BLaER1 treated with 17β-estradiol and CSF1 and Interleukin-3, amounts not matched to agents 10 nM and 100 nM (cell line): ENCODE data around the gene SCFD2.
"Not testable (repeated sequence)": the region's sequence is repeated elsewhere in the genome, so short reads cannot be mapped to it uniquely, and the experiment has no call there.

Source experiments
- H3K27ac ChIP-seq, 11 experiments: shearing (Covaris generic); formaldehyde crosslinking; 2 replicates each; pipeline ENCODE4 v1.8.1; 2022
- H3K27me3 ChIP-seq, 11 experiments: shearing (Covaris generic); formaldehyde crosslinking; 2 replicates each; pipeline ENCODE4 v1.8.1; 2022
- H3K36me3 ChIP-seq, 11 experiments: shearing (Covaris generic); formaldehyde crosslinking; 2 replicates each; pipeline ENCODE4 v1.8.1; 2022
- H3K4me1 ChIP-seq, 10 experiments: shearing (Covaris generic); formaldehyde crosslinking; 2 replicates each; pipeline ENCODE4 v1.8.1; 2022
- H3K4me2 ChIP-seq, 11 experiments: shearing (Covaris generic); formaldehyde crosslinking; 2 replicates each; pipeline ENCODE4 v1.8.1; 2022
- H3K4me3 ChIP-seq, 10 experiments: shearing (Covaris generic); formaldehyde crosslinking; 2 replicates each; pipeline ENCODE4 v1.8.1; 2022
- H3K9ac ChIP-seq, 11 experiments: shearing (Covaris generic); formaldehyde crosslinking; 2 replicates each; pipeline ENCODE4 v1.8.1; 2022
- H3K9me3 ChIP-seq, 11 experiments: shearing (Covaris generic); formaldehyde crosslinking; replicated peaks in 1 of 11; 2 replicates each; pipeline ENCODE4 v1.8.1; 2022
- H4K20me1 ChIP-seq, 11 experiments: shearing (Covaris generic); formaldehyde crosslinking; 2 replicates each; pipeline ENCODE4 v1.8.1; 2022
- Cebpa-rat ChIP-seq, 11 experiments: shearing (Covaris generic); IDR thresholded peaks; 2 replicates each; pipeline ENCODE4 v1.8.1; 2022

The SCFD2 gene

DNA sequence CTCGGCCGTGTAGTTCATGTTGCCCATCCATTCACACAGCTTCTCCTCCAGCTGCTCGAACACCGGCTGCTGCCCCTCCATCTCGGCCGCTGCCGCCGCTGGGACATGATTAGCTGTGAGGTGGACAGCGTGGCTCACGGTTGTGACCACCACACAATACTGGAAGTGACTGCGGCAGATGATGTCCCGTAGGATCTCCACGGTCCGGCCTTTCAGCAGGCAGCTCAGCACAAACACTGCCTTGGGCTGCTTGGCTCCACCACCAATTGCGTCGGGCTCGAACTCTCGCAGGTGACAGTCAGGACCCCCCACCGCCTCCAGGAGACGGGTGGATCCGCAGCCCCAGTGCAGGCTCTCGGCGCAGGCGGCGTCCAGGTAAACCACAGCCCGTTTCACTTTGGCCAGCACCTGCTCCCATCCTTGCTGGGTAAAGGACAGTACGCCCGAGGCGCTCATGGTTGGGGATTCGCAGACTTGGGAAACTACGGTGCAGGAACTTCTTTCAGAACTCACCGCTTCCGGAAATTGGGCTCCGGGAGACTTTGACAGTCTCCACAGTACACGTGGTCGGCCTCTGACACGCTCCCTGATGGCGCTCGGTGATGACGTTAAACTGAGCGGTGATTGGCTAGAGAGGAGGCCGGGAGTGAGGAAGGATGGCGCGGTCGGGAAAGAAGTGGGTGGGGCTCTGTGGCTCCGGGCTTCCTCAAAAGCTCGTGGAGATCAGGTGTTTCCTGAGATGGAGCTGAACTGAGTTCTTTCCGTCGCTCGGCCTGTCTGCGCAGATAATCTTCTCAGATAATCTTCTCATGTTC, at the start of gene SCFD2:
SCFD2 (minus strand) TSS at position 576 of the 815 bp plus-strand sequence.
- H3K27ac ChIP-seq = peak within 1 kb of the TSS; percentile 70 to 84 (median 73); a peak in 21 of 22 replicates
- peak within 1 kb of the TSS; percentile 75 to 97 (median 91) for H3K4me2 ChIP-seq
- H3K27me3 ChIP-seq = no peaks in the 10 kb centered on the region
- peaks cover 0 to 41% (median 9%) of the 10 kb centered on the region in 11 experiments; a peak in 8 of 22 replicates for H4K20me1 ChIP-seq
- H3K9ac ChIP-seq = peak within 1 kb of the TSS; percentile 71 to 87 (median 81)
- H3K9me3 ChIP-seq = no peaks in the 10 kb centered on the region
- H3K36me3 ChIP-seq = peaks cover 0 to 15% (median 4%) of the 10 kb centered on the region in 11 experiments; a peak in 5 of 22 replicates
- TF ChIP-seq Cebpa-rat (IDR thresholded peaks at IDR 0.05) = no peak
- peaks cover 33 to 50% (median 43%) of the 10 kb centered on the region in 10 experiments for H3K4me1 ChIP-seq
- peak within 1 kb of the TSS; percentile 84 to 100 (median 96) for H3K4me3 ChIP-seq

DNA sequence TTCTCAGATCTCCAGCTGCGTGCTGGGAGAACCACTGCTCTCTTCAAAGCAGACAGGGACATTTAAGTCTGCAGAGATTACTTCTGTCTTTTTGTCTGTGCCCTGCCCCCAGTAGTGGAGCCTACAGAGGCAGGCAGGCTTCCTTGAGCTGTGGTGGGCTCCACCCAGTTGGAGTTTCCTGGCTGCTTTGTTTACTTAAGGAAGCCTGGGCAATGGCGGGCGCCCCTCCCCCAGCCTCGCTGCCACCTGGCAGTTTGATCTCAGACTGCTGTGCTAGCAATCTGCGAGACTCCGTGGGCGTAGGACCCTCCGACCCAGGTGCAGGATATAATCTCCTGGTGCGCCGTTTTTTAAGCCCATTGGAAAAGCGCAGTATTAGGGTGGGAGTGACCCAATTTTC, 43.6 kb upstream of the SCFD2 start:
- H3K9ac ChIP-seq, H3K4me1 ChIP-seq, H3K4me3 ChIP-seq, H3K27me3 ChIP-seq, H3K27ac ChIP-seq: not testable (repeated sequence)
- Histone ChIP-seq H3K9me3 (peaks cover 0 to 31% (median 14%) of the 10 kb centered on the region in 11 experiments; a peak in 15 of 22 replicates), H3K36me3 (peaks cover 14 to 61% (median 40%) of the 10 kb centered on the region in 11 experiments), H3K4me2 (peak overlapping the region in 1 of 11 experiments; percentile 35; a peak in 2 of 22 replicates), H4K20me1 (peaks cover 0 to 49% (median 34%) of the 10 kb centered on the region in 11 experiments; a peak in 14 of 22 replicates)

DNA sequence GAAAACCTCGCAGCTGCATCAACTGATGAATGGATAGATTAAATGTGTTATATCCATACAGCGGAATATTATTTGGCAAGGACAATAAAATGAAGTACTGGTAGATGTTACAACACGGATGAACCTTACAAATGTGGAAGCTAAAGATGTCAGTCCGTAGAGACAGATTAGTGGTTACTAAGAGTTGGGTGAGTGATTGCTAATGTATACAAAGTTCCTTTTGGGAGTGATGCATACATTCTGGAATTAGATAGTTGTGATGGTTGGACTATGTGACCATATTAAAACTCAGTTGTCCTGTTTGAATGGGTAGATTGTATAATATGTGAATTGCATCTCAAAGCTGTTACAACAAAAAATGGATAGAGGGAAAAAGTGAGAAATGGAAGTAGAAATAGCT, 14.4 kb upstream of the SCFD2 start:
- no peak for TF ChIP-seq Cebpa-rat (IDR thresholded peaks at IDR 0.05)
- H3K36me3 ChIP-seq = peaks cover 35 to 57% (median 49%) of the 10 kb centered on the region in 11 experiments
- H4K20me1 ChIP-seq = peaks cover 14 to 72% (median 46%) of the 10 kb centered on the region in 11 experiments; a peak in 18 of 22 replicates
- no peaks in the 10 kb centered on the region for H3K27me3 ChIP-seq
- H3K4me3 ChIP-seq = peak overlapping the region in 1 of 10 experiments; percentile 78; a peak in 1 of 20 replicates
- no peak overlapping the region for H3K9ac ChIP-seq
- H3K4me2 ChIP-seq = peak overlapping the region; percentile 37 to 93 (median 83); a peak in 19 of 22 replicates
- no peak overlapping the region for H3K27ac ChIP-seq
- H3K4me1 ChIP-seq = peaks cover 16 to 30% (median 23%) of the 10 kb centered on the region in 10 experiments
- H3K9me3 ChIP-seq = no peaks in the 10 kb centered on the region

DNA sequence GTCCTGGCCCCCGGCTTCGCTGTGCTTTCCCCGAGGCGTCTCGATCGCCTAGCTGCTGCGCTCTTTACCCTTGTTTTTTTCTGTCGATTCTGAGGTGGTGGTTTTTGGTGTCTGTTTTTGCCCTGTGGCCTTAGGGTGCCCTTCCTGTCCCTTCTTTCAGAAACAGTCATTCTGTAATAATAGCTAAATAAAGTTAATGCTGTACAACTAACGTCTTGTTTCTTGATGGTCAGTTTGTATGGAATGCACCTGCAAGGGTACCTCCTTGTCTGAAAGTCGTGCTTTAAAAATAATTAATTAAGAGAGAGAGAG, 12.3 kb upstream of the SCFD2 start:
- H3K4me2 ChIP-seq = peak overlapping the region; percentile 76 to 93 (median 83)
- peak overlapping the region; percentile 84 to 96 (median 91) for H3K27ac ChIP-seq
- H3K9ac ChIP-seq = peak overlapping the region; percentile 84 to 95 (median 93)
- H3K4me1 ChIP-seq = peaks cover 16 to 30% (median 23%) of the 10 kb centered on the region in 10 experiments
- peaks cover 14 to 54% (median 46%) of the 10 kb centered on the region in 11 experiments; a peak in 18 of 22 replicates for H4K20me1 ChIP-seq
- no peaks in the 10 kb centered on the region for H3K27me3 ChIP-seq
- TF ChIP-seq Cebpa-rat (IDR thresholded peaks at IDR 0.05) = no peak
- H3K36me3 ChIP-seq = peaks cover 14 to 36% (median 28%) of the 10 kb centered on the region in 11 experiments; a peak in 21 of 22 replicates
- H3K9me3 ChIP-seq = no peaks in the 10 kb centered on the region
- H3K4me3 ChIP-seq = peak overlapping the region; percentile 78 to 95 (median 88)

GRCh38 chr4:53377319-53378170, 11.7 kb upstream of the SCFD2 start, which contains the start of gene FIP1L1:
Gene FIP1L1 (plus strand): TSS chr4:53377641. CDS start chr4:53377839, 198 bp downstream.
- TF ChIP-seq Cebpa-rat (IDR thresholded peaks at IDR 0.05) = no peak
- Histone ChIP-seq H3K9me3 (no peaks in the 10 kb centered on the region), H3K27ac (peak within 1 kb of the TSS; percentile 84 to 96 (median 91)), H3K4me1 (peaks cover 16 to 30% (median 23%) of the 10 kb centered on the region in 10 experiments), H3K4me2 (peak within 1 kb of the TSS; percentile 76 to 93 (median 83)), H3K4me3 (peak within 1 kb of the TSS; percentile 78 to 95 (median 88)), H3K9ac (peak within 1 kb of the TSS; percentile 84 to 95 (median 93)), H3K36me3 (peaks cover 8 to 31% (median 23%) of the 10 kb centered on the region in 11 experiments; a peak in 21 of 22 replicates), H3K27me3 (no peaks in the 10 kb centered on the region), H4K20me1 (peaks cover 14 to 48% (median 43%) of the 10 kb centered on the region in 11 experiments; a peak in 18 of 22 replicates)

GRCh38 chr4:53376900-53377299, 11.0 kb upstream of the SCFD2 start:
- H3K27ac ChIP-seq = peak overlapping the region; percentile 48 to 96 (median 91); a peak in 21 of 22 replicates

GRCh38 chr4:53374777-53375258, 9.0 kb upstream of the SCFD2 start:
- H4K20me1 ChIP-seq = peaks cover 2 to 21% (median 18%) of the 10 kb centered on the region in 11 experiments; a peak in 16 of 22 replicates
- no peak for TF ChIP-seq Cebpa-rat (IDR thresholded peaks at IDR 0.05)
- no peak overlapping the region for H3K27ac ChIP-seq
- H3K9me3 ChIP-seq = no peaks in the 10 kb centered on the region
- peaks cover 12 to 31% (median 18%) of the 10 kb centered on the region in 10 experiments for H3K4me1 ChIP-seq
- H3K9ac ChIP-seq = no peak overlapping the region
- H3K4me3 ChIP-seq = no peak overlapping the region
- H3K4me2 ChIP-seq = no peak overlapping the region
- H3K27me3 ChIP-seq = no peaks in the 10 kb centered on the region
- H3K36me3 ChIP-seq = peaks cover 0 to 3% (median 2%) of the 10 kb centered on the region in 11 experiments; a peak in 8 of 22 replicates

More at GRCh38 chr4:53376900-53377299, 11.0 kb upstream of the SCFD2 start:
- H3K4me2 ChIP-seq = peak overlapping the region; percentile 76 to 93 (median 83)
- H3K9ac ChIP-seq = peak overlapping the region; percentile 84 to 95 (median 93); a peak in 21 of 22 replicates
- H3K36me3 ChIP-seq = peaks cover 1 to 24% (median 17%) of the 10 kb centered on the region in 11 experiments; a peak in 19 of 22 replicates
- H3K27me3 ChIP-seq = no peaks in the 10 kb centered on the region
- no peaks in the 10 kb centered on the region for H3K9me3 ChIP-seq
- peak overlapping the region; percentile 78 to 95 (median 88) for H3K4me3 ChIP-seq
- TF ChIP-seq Cebpa-rat (IDR thresholded peaks at IDR 0.05) = no peak
- peaks cover 11 to 42% (median 38%) of the 10 kb centered on the region in 11 experiments; a peak in 18 of 22 replicates for H4K20me1 ChIP-seq
- peaks cover 16 to 30% (median 23%) of the 10 kb centered on the region in 10 experiments for H3K4me1 ChIP-seq

DNA sequence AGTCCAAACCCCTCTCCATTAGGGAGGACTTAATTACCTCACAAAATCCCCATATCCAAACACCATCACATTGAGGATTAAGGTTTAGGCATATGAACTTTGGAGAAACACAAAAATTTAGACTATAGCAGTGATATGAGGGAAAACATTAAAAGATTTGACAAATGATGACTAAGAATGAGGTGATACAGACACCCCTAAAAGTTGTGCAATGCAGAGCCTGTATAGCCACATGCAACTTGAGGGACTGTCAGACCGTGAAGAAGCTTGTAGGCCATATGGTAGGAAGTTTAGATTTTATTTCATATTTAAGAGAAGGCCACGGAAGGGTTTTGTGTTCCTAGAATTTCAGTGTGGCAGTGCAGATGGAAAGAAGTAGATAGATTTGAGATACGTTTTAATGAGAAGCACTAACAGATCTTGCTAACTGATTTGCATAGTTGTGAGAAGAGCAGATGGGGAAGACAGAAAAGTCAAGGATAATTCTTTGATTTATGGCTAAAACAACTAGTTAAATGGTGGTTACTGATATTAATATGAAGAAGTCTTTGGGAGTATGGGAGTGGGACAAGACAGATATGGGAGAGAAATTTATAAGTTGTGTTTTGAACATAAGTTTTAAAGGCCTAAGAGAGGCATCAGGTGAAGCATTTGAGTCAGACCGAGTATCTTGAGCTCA, 6.1 kb upstream of the SCFD2 start:
- H3K27me3 ChIP-seq = no peaks in the 10 kb centered on the region
- H3K27ac ChIP-seq = no peak overlapping the region
- no peaks in the 10 kb centered on the region for H3K36me3 ChIP-seq
- no peak overlapping the region for H3K4me3 ChIP-seq
- no peak; a peak in 1 of 22 replicates for TF ChIP-seq Cebpa-rat (IDR thresholded peaks at IDR 0.05)
- no peak overlapping the region for H3K4me2 ChIP-seq
- no peaks in the 10 kb centered on the region for H4K20me1 ChIP-seq
- H3K4me1 ChIP-seq = peaks cover 0 to 15% (median 4%) of the 10 kb centered on the region in 10 experiments; a peak in 16 of 20 replicates
- no peak overlapping the region for H3K9ac ChIP-seq
- H3K9me3 ChIP-seq = no peaks in the 10 kb centered on the region
